ENCODE measurements around the gene KIAA1755.

GRCh38 chr20:38164069-38164468 lies 96.5 kb downstream of the KIAA1755 start:
- TF ChIP-seq POLR2A (IDR thresholded peaks at IDR 0.05) (no peak), CTCF (IDR thresholded peaks at IDR 0.05) (no peak)
